GM20000 (cell line): ENCODE results near the gene USP7.
"Not testable (repeated sequence)": the region's sequence is repeated elsewhere in the genome, so short reads cannot be mapped to it uniquely, and the experiment has no call there.

Source experiments
- DNase-seq: peaks from one replicate; pipeline ENCODE4 v3.0.0; 2012; ENCODE audit warnings: low spot score
- CTCF ChIP-seq: IDR thresholded peaks from 2 replicates; pipeline ENCODE4 v1.5.1; 2012; ENCODE audit warnings: mild to moderate bottlenecking, control low read depth; ENCODE audit errors: extremely low read depth, missing control alignments

Gene USP7

GRCh38 chr16:8924214-8924613 lies 39.5 kb downstream of the USP7 start:
- no peak for TF ChIP-seq CTCF
- DNase-seq, result no peak

GRCh38 chr16:8923199-8923598 lies 40.5 kb downstream of the USP7 start:
- TF ChIP-seq CTCF, result no peak
- no peak for DNase-seq

- no peak for DNase-seq
- TF ChIP-seq CTCF, result no peak
Observed at GRCh38 chr16:8921347-8921984, 42.2 kb downstream of the USP7 start.

GRCh38 chr16:8920645-8921346 lies 42.9 kb downstream of the USP7 start:
- no peak for DNase-seq
- no peak for TF ChIP-seq CTCF

GRCh38 chr16:8919934-8920462 lies 43.7 kb downstream of the USP7 start:
- TF ChIP-seq CTCF, result no peak
- DNase-seq, result no peak

- TF ChIP-seq CTCF, result no peak
- DNase-seq, result no peak
Observed at GRCh38 chr16:8919089-8919933, 44.4 kb downstream of the USP7 start.

GRCh38 chr16:8917336-8917735 lies 46.4 kb downstream of the USP7 start:
- not testable (repeated sequence) for DNase-seq
